GM21447 (cell line): ENCODE measurements around the gene NFKB1.
A peak's percentile ranks its signal among the peaks of the same experiment; 100 is the strongest.

Experiments
- ATAC-seq: cut with Tn5 transposase; IDR thresholded peaks from one replicate; pipeline ENCODE4 v1.9.1; 2021; ENCODE audit not compliant: unreplicated experiment

NFKB1 gene

GRCh38 chr4:102497986-102498385 is 3.2 kb upstream of the NFKB1 start:
- no peak for ATAC-seq

GRCh38 chr4:102500352-102500695 is 835 bp upstream of the NFKB1 start:
- peak; percentile 22 for ATAC-seq

DNA sequence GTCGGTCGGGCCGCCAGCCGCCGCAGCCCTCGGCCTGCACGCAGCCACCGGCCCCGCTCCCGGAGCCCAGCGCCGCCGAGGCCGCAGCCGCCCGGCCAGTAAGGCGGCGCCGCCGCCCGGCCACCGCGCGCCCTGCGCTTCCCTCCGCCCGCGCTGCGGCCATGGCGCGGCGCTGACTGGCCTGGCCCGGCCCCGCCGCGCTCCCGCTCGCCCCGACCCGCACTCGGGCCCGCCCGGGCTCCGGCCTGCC is 213 bp downstream of the NFKB1 start:
- no peak for ATAC-seq

DNA sequence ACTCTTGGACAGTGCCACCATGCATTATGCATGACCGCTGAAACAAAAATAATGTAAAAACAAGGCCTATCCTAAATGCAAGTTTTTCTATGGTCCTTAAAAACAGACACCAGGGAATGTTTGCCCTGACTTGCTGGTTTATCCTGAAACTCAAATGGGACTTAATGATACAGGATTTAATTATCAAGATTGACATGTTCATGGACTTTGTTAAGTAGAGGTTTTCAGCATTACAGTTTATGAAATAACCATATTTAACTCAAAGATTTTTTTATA is 1.3 kb downstream of the NFKB1 start:
- ATAC-seq = no peak

DNA sequence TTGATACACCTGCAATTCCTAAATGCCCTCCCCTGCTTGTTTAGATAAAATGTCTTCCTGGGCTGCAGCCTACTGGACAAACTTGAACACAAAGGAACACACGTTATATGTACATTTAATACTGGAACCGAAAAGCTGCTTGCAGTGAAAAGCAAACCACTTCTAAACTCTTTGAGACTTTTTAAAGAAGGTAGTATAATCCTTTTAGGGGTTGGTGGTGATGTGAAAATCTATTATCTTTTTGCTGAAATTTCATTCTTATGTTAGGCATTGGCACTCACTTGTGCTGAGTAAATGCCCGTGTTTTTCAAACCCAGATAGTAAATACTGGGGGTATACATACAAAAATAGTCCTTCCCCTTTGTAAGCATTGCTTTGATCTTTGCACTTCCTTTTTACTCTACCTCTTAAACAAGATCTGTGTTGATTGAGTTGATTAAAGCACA is 2.2 kb downstream of the NFKB1 start:
- no peak for ATAC-seq

- no peak for ATAC-seq
Measured at GRCh38 chr4:102503831-102504786, 3.0 kb downstream of the NFKB1 start.

DNA sequence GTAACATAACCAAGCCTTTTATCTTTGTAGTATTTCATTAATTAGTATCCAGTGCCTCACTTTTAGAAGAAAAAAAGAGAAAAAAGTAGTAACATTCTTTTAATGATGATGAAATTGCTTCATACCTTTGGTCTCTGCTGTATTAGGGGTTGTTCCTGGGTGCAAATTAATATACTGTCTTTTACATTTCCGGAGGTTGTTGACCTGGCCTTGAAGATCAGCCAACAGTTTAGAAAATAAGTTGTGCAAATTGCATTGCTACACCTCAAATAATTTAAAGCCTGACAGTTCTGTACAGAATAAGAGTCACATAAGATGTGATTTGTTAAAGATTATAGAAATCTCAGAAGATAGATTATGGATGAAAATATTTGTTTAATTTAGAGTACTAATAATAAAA is 3.8 kb downstream of the NFKB1 start:
- no peak for ATAC-seq

DNA sequence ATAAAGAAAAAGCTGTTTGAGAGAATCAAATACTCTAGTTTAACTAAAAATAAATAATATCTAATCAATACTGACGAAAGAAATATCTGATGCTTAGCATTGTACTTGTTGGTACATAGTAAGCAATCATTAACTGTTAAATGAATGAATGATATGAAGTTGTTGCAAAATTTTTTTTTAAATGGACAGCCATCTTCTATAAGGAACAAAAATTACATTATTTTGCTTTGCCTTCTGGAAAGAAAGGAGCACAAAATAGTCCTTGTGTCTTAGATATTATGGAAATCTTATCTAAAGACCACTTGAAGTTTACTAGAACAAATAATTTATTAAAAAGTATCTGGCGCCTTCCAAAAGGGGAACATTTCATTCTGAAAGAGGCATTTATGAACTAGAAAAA is 4.5 kb downstream of the NFKB1 start:
- ATAC-seq = no peak

DNA sequence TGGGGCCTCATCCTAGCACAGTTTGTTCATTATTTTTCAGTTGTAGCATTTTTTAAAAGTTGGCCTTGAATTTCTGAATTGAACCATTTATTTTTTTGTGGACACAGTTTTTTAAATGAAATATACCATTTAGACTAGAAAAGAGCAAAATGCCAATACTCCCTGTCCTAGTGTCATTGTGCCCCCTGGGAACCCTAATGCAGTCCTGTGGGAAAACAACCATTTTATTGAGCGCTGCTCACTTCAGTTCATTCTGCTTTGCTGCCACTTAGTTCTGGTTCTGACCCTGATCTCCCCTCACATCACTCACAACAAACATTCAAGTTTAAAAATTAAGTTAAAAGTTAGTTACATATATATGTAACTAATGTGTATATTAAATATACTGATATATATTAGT is 5.4 kb downstream of the NFKB1 start:
- no peak for ATAC-seq

DNA sequence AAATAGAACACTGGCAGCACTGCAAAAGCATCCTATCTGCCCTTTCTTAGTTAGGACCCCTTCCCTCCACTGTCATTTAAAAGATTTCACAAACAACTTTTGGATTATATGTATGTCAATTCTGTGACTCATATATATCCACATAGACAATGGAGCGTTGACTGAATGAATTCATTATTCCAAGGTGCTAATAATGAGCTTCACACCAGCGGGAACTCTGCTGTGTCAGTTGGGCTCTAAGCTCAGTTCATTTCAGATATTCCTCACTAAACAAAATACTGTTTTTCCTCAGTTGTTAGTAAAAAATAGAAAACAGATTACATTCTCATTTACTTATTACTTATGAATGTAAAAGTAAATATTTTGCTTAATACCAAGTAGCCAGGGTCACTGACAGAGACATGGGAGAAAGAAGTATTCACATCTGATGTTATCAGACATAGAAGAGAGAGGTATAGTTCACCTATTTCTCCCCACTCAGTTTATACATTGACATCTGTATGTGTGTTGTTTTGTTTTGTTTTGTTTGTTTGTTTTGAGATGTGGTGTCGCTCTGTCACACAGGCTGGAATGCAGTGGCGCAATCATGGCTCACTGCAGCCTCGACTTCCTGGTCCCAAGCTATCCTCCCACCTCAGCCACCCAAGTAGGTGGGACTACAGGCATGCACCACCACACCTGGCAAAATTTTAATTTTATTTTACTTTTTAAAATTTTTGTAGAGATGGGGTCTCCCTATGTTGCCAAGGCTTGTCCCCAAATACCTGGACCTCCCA is 10.9 kb downstream of the NFKB1 start:
- no peak for ATAC-seq

DNA sequence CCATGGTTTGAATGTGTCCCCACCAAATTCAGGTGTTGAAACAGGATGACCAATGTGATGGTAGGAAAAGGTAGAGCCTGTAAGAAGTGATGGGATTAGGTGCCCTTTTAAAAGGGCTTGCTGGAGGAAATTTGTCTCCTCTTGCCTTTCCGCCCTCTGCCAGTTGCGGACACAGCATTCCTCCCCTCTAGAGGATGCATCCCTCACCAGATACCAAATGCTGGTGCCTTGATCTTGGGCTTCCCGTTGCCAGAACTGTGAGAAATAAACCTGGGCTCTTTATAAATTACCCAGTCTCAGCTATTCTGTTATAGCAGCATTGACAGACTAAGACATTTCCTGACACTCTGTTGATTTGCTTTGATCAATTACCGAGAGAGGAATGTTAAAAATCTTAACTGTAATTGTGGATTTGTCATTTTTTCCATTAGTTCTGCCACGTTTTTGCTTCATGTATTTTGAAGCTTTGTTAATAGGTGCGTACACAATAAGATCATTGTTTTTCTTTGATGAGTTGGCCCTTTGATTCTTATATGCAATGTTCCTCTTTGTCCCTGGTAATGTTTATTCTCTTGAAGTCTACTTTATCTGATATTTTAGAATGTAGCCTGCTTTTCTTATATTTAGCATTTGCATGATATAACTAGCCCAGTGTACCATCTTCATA is 13.3 kb downstream of the NFKB1 start:
- no peak for ATAC-seq

DNA sequence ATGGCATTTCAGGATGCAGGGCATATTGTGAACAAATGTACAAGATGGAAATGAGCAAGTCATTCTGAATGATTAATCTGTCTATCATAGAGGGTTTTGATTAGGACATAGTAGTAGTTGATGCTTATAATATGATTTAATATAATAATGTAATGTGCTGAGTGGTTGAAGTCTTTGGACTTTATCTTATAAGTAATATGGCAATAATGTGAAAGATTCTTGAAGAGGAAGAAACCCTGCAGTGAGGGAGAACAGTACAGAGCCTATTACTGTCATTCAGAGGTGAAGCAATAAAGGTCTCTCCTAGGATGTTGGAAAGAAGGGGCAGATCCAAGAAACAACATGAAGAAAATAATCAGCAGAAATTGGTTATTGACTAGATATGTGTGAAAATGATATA is 16.6 kb downstream of the NFKB1 start:
- no peak for ATAC-seq

- ATAC-seq = no peak
Measured at GRCh38 chr4:102518703-102519131, 17.6 kb downstream of the NFKB1 start.

DNA sequence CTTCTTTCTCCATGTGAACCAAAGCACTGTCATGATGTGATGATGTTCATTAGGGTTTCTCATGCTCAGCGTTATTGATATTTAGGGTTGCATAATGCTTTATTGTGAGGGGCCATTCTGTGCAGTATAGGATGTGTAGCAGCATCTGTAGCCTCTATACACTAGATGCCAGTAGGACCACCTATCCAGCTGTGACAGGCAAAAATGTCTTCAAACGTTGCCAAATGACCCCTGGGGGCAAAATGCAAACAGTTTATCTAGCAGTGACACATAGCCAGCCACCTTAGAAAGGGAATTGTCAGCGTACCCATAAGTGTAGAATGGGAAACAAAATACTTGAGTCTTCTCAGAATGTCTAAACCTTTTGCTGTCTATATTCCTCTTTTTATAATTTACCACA is 18.8 kb downstream of the NFKB1 start:
- ATAC-seq = no peak

GRCh38 chr4:102521570-102521969 is 20.4 kb downstream of the NFKB1 start:
- ATAC-seq = no peak

DNA sequence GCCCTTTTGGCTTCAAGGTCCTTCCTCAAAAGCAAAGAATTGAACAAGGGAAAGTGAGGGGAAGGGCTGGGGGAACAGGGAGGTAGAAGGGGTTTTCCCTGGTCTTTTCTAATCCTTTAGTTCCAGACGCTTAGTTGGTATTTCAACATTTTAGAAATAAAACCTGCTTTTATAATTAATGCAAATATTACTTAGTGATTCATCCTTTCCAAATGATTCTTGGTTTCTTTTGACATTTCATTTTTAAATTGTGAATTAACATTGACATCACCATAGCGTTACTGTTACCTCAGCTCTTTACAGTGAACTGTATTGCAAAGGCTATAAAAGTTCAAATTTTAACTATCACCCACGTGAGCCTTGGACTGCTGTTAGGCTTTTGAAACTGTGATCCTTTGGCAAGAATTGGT is 20.9 kb downstream of the NFKB1 start:
- no peak for ATAC-seq

DNA sequence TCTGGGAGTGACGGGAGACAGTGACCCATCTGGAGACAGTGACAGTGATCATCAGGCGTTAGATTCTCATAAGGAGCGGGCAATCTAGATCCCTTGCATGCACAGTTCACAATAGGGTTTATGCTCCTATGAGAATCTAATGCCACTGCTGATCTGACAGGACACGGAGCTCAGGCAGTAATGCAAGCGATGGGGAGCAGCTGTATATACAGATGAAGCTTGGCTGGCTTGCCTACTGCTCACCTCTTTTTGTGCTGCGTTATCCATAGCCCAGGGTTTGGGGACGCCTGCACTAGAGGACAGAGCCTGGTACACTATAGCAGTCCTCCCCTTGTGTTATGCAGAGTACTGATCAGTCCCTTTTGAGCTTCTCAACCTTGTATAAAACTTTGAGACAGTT is 23.5 kb downstream of the NFKB1 start:
- ATAC-seq = no peak

DNA sequence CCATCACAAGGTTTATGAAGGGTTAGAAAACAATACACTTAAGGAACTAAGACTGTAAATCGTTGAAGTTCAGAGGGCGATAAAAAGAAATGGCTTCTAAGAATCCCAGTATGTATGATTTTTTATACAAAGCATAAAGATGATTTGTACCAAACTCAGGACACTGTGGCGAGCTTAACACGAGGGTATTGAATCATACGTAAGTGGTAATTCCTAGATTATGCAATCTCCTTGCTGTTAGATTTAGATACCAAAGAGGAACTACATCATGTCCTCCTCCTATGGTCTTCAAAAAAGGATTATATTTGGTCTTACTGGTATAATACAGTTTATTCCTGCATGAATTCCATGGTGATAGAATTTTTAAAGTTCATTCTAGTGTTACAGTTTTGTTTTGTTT is 23.9 kb downstream of the NFKB1 start:
- no peak for ATAC-seq

GRCh38 chr4:102525504-102525903 is 24.3 kb downstream of the NFKB1 start:
- no peak for ATAC-seq

DNA sequence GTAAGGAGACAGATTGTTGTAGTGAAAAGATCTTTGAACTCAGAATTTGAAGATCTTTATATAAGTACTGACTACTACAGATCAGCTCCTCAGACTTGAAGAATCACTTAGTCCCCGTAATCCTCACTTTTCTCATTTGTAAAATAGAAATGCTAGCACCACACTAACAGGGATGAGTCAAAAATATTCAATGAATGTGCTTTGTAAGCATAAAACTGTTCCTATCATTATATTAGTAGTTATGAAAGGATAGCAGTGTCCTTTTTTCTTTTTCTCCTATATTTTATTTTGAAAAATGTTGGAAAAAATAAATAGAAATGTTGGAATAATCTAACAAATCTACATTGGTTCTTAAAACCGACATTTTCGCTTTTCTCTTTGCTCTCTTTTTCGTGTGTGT is 25.4 kb downstream of the NFKB1 start:
- no peak for ATAC-seq

DNA sequence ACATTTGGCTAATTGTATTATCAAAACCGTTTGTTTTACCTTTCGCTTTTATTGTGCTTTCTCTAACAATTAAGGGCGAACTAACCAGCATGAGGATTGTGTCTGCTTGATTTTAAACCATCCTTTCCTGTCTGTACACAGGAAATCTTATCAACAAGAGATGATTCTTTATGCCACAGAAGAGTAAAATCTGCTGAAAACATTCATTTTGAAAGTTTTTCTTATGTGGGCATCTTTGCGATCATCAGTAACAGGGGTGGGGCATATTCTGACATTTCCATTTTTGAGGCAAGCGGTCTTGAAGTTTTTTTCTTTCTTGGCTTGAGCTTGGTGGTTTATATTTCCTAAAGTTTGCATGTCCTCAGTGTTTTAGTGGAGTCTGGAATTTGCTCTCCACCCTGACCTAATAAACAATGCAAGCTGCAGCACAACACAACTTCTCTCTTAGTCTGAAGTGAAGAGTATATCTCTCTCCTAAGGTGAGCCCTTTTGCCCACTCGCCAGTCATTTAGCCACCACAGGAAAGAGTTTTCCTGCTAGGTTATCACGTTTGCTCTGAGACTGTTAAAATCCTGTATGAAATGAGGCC is 26.6 kb downstream of the NFKB1 start:
- ATAC-seq = no peak

GRCh38 chr4:102529977-102530376 is 28.8 kb downstream of the NFKB1 start:
- no peak for ATAC-seq
